ENCODE measurements around the gene NPHP4. TPM values are rescaled to one million over a fixed set of nuclear protein-coding genes. Genes with fewer than 3 reads are reported as not detected.

NPHP4 gene
- total RNA-seq, 1 donor from 2014 or later: 11.3 TPM

DNA sequence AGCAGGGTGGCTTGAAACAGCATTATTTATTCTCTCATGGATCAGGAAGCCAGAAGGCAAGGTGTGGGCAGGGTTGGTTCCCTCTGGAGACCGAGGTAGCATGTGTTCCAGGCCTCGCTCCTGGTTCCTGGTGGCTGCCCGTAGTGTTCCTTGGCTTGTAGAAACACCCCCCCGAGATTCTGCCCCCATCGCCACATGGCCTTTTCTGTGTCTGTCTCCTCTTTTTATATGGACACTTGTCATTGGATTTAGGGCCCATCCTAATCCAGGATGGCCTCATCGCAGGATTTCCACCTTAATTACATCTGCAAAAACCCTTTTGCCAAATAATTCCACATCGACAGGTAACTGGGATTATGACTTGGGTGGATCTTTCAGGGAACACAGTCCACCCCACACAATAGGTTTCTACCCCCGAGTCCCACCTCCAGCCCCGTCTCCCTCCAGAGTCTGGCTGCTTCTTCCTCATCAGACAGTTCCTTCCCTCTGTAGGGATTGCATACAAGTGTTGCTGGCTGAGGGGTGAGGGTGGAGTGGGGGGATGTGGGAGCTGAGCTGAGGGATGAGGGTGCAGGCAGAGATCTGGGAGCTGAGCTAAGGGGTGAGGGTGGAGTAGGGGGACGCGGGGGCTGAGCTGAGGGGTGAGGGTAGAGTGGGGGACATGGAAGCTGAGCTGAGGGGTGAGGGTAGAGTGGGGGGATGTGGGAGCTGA, 12.3 kb upstream of the NPHP4 start:
- H3K9me3 ChIP-seq: no peaks in the 10 kb centered on the region
- TF ChIP-seq POLR2A (IDR thresholded peaks at IDR 0.05) (no peak), CTCF (IDR thresholded peaks at IDR 0.05) (no peak), POLR2AphosphoS5 (IDR thresholded peaks at IDR 0.05; ENCODE audit: insufficient read depth in 1 of 2, low read depth in 1 of 2) (no peak)
- H3K36me3 ChIP-seq: no peaks in the 10 kb centered on the region
- H3K27me3 ChIP-seq: no peaks in the 10 kb centered on the region
- H3K4me3 ChIP-seq: no peak overlapping the region
- H3K4me1 ChIP-seq: no peaks in the 10 kb centered on the region
- no peak for DNase-seq (ENCODE audit: extremely low spot score in 2 of 2)
- no peak overlapping the region for H3K27ac ChIP-seq
- intact Hi-C loops (cut with DNase I): no loop called here

DNA sequence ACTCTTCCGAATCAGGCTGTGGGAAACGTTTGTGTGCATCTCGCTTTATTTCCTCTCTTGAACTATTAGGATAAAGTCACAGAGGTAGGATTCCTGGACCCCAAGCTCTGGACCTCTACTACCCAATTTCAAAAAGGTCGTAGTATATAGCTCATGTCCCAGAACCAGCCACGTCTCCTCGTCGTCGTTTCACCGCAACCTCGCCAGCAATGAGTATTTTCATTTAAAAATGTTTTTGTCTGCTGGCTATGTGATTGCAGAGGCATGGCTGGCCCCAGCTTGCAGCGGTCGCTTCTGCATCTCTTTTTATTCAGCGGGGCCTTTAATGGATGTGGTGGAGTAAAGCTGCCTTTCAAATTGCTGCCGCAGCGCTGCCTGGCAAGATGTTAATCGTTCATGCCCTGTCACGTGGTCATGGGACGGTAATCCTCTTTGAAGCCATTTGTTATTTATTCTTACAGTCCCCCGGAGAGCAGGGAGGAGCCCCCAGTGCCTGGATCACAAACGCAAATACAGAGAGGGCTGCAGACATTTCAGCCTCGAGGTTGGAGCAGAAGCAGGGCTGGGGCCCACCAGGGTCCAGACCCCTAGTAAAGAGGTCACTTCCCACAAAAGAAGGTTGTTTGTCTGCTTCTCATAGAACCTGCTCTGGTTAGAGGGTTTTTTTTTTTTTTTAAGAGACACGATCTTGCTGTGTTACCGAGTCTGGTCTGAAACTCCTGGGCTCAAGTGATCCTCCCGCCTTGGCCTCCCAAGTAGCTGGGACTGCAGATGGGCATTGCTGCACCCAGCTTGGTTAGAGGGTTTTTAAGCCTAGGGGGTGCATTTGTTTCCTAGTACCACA, 11.6 kb upstream of the NPHP4 start:
- intact Hi-C loops (cut with DNase I): no loop called here
- no peak for DNase-seq (ENCODE audit: extremely low spot score in 2 of 2)
- H3K27me3 ChIP-seq: no peaks in the 10 kb centered on the region
- H3K9me3 ChIP-seq: no peaks in the 10 kb centered on the region
- H3K27ac ChIP-seq: no peak overlapping the region
- H3K36me3 ChIP-seq: no peaks in the 10 kb centered on the region
- no peaks in the 10 kb centered on the region for H3K4me1 ChIP-seq
- no peak for TF ChIP-seq CTCF (IDR thresholded peaks at IDR 0.05)
- TF ChIP-seq POLR2AphosphoS5 (IDR thresholded peaks at IDR 0.05; ENCODE audit: insufficient read depth in 1 of 2, low read depth in 1 of 2): no peak
- TF ChIP-seq POLR2A (IDR thresholded peaks at IDR 0.05): no peak
- H3K4me3 ChIP-seq: no peak overlapping the region

- Histone ChIP-seq H3K27me3 (no peaks in the 10 kb centered on the region), H3K9me3 (no peaks in the 10 kb centered on the region), H3K27ac (no peak overlapping the region), H3K4me1 (no peaks in the 10 kb centered on the region), H3K4me3 (no peak overlapping the region), H3K36me3 (no peaks in the 10 kb centered on the region)
- TF ChIP-seq POLR2A (IDR thresholded peaks at IDR 0.05) (no peak), POLR2AphosphoS5 (IDR thresholded peaks at IDR 0.05; ENCODE audit: insufficient read depth in 1 of 2, low read depth in 1 of 2) (no peak), CTCF (IDR thresholded peaks at IDR 0.05) (no peak)
- intact Hi-C loops (cut with DNase I): no loop called here
- DNase-seq (ENCODE audit: extremely low spot score in 2 of 2): no peak
Measured at GRCh38 chr1:6002714-6003501, 10.7 kb upstream of the NPHP4 start.

DNA sequence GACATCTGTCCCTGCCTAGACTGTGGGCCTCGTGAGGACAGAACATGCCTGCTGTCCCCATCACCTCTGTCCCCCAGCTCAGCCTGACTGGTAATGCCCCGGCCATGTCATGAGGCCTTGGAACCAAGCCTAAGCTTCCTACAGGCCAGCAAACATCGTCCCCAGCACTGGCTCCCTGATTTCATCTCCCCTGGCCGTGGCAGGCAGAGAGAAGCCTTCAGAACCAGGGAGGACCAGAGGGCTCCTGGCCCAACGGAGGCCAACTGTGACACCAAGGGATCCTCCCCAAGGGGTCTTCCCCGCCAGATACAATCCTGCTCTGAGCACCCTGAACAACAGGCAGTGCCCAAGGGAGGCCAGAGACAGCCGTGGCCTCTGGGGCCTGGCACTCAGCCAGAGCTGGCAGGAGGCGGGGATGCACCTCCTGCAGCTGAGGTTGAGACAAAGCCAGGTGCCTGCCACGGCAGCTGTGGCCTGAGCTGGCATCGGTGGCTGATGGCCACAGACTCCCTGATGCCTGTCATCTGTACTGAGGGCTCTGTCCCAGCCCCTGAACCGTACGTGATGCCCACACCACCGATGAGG, 9.9 kb upstream of the NPHP4 start:
- TF ChIP-seq POLR2AphosphoS5 (IDR thresholded peaks at IDR 0.05; ENCODE audit: insufficient read depth in 1 of 2, low read depth in 1 of 2) (no peak), CTCF (IDR thresholded peaks at IDR 0.05) (no peak), POLR2A (IDR thresholded peaks at IDR 0.05) (no peak)

More for the DNA sequence above, 9.9 kb upstream of the NPHP4 start:
- H3K4me1 ChIP-seq: no peaks in the 10 kb centered on the region
- H3K36me3 ChIP-seq: no peaks in the 10 kb centered on the region
- no peaks in the 10 kb centered on the region for H3K27me3 ChIP-seq
- intact Hi-C loops (cut with DNase I): no loop called here
- no peaks in the 10 kb centered on the region for H3K9me3 ChIP-seq
- no peak overlapping the region for H3K27ac ChIP-seq
- no peak for DNase-seq (ENCODE audit: extremely low spot score in 2 of 2)
- no peak overlapping the region for H3K4me3 ChIP-seq
